HFFc6 (cell line): Measurements from ENCODE around the gene NEMF. TPM values are rescaled to one million over a fixed set of nuclear protein-coding genes. Genes with fewer than 3 reads are reported as not detected.
A peak's percentile ranks its signal among the peaks of the same experiment; 100 is the strongest.

ENCODE experiments used
- DNase-seq: peaks from one replicate; pipeline ENCODE4 v3.0.0-alpha.2; 2018
- H3K27ac Mint-ChIP-seq: 2 replicates; pipeline ENCODE4 v1.8.0; 2020; ENCODE audit warnings: mild to moderate bottlenecking, mixed read lengths
- H3K27me3 Mint-ChIP-seq: 2 replicates; pipeline ENCODE4 v1.8.0; 2021; ENCODE audit warnings: mild to moderate bottlenecking, moderate library complexity, mixed read lengths; ENCODE audit not compliant: insufficient read depth
- H3K36me3 Mint-ChIP-seq: 2 replicates; pipeline ENCODE4 v1.8.0; 2021; ENCODE audit warnings: low read depth, mixed read lengths
- H3K4me1 Mint-ChIP-seq: 2 replicates; pipeline ENCODE4 v1.8.0; 2020; ENCODE audit warnings: low read depth, mixed read lengths
- H3K4me3 Mint-ChIP-seq: 2 replicates; pipeline ENCODE4 v1.8.0; 2020; ENCODE audit warnings: mild to moderate bottlenecking, moderate library complexity, mixed read lengths
- H3K9me3 Mint-ChIP-seq: 2 replicates; pipeline ENCODE4 v1.8.0; 2020; ENCODE audit warnings: mild to moderate bottlenecking, mixed read lengths
- CTCF ChIP-seq: fragments of 200-600 bp; sonication (generic); IDR thresholded peaks from 2 replicates; pipeline ENCODE4 v1.5.0; 2021; ENCODE audit warnings: antibody characterized with exemption, mild to moderate bottlenecking
- total RNA-seq, 6 experiments: library from RNA; stranded (reverse); fragmentation: NEBNext Ultra II Directional; extraction: Animal tissue kit (Norgen Biotek cat#: 25700); gene quantifications; 2 replicates in 1 of 6; 3 replicates in 5 of 6; pipeline ENCODE4 v1.2.3, GENCODE V29; 2021

Gene NEMF
- total RNA-seq, 6 experiments from 2014 or later, result 55.5 to 69.7 (median 56.9) TPM

GRCh38 chr14:49770212-49770817 lies 82.3 kb downstream of the NEMF start:
- TF ChIP-seq CTCF, result no peak
- peaks cover 8% of the 10 kb centered on the region; the same call in 1 of the 2 replicates for H3K27me3 Mint-ChIP-seq
- H3K36me3 Mint-ChIP-seq, result peaks cover 8% of the 10 kb centered on the region
- H3K4me3 Mint-ChIP-seq, result peak overlapping the region; percentile 99
- peak overlapping the region; percentile 99 for H3K27ac Mint-ChIP-seq
- H3K9me3 Mint-ChIP-seq, result no peaks in the 10 kb centered on the region
- H3K4me1 Mint-ChIP-seq, result peaks cover 45% of the 10 kb centered on the region
- DNase-seq, result no peak

GRCh38 chr14:49769581-49770211 lies 82.9 kb downstream of the NEMF start:
- Mint-ChIP-seq H3K36me3 (peaks cover 2% of the 10 kb centered on the region), H3K27me3 (peaks cover 8% of the 10 kb centered on the region; the same call in 1 of the 2 replicates), H3K4me3 (peak overlapping the region; percentile 99), H3K27ac (peak overlapping the region; percentile 99), H3K4me1 (peaks cover 45% of the 10 kb centered on the region), H3K9me3 (no peaks in the 10 kb centered on the region)
- no peak for TF ChIP-seq CTCF
- no peak for DNase-seq

- Mint-ChIP-seq H3K4me3 (peak overlapping the region; percentile 99), H3K9me3 (no peaks in the 10 kb centered on the region), H3K27me3 (peaks cover 8% of the 10 kb centered on the region; the same call in 1 of the 2 replicates), H3K27ac (peak overlapping the region; percentile 99), H3K36me3 (no peaks in the 10 kb centered on the region; the same call in 1 of the 2 replicates), H3K4me1 (peaks cover 39% of the 10 kb centered on the region)
- peak; percentile 67 for DNase-seq
- no peak for TF ChIP-seq CTCF
Measured at GRCh38 chr14:49769171-49769570, 83.4 kb downstream of the NEMF start.

GRCh38 chr14:49768301-49769121 lies 84.1 kb downstream of the NEMF start:
- TF ChIP-seq CTCF, result no peak
- peak overlapping the region; percentile 99 for H3K27ac Mint-ChIP-seq
- no peaks in the 10 kb centered on the region; the same call in 1 of the 2 replicates for H3K36me3 Mint-ChIP-seq
- H3K9me3 Mint-ChIP-seq, result no peaks in the 10 kb centered on the region
- H3K4me1 Mint-ChIP-seq, result peaks cover 39% of the 10 kb centered on the region
- H3K27me3 Mint-ChIP-seq, result peaks cover 8% of the 10 kb centered on the region; the same call in 1 of the 2 replicates
- peak; percentile 53 for DNase-seq
- H3K4me3 Mint-ChIP-seq, result peak overlapping the region; percentile 99

- peak; percentile 84 for DNase-seq
- Mint-ChIP-seq H3K4me3 (peak within 1 kb of the TSS; percentile 99), H3K9me3 (no peaks in the 10 kb centered on the region), H3K27me3 (peaks cover 10% of the 10 kb centered on the region), H3K36me3 (no peaks in the 10 kb centered on the region; the same call in 1 of the 2 replicates), H3K27ac (peak within 1 kb of the TSS; percentile 99), H3K4me1 (peaks cover 45% of the 10 kb centered on the region)
- peak; percentile 38 for TF ChIP-seq CTCF
Measured at GRCh38 chr14:49767571-49768300, 84.9 kb downstream of the NEMF start, which contains the start of gene KLHDC2. Gene KLHDC2, plus strand, starts transcription at chr14:49768153. Its CDS starts 316 bp downstream, at chr14:49768469.
